Colon (tissue), 2 donors: ENCODE results near the gene AP3S1.
"Not testable (repeated sequence)": the region's sequence is repeated elsewhere in the genome, so short reads cannot be mapped to it uniquely, and the experiment has no call there.

ENCODE experiments used
- FAIRE-seq: peaks from 2 replicates; lab custom pipeline; 2012; peaks lifted over from hg19 to GRCh38; lab: Jason Lieb, UNC
- donor health status: control.
- donor health status: control.

Gene AP3S1

DNA sequence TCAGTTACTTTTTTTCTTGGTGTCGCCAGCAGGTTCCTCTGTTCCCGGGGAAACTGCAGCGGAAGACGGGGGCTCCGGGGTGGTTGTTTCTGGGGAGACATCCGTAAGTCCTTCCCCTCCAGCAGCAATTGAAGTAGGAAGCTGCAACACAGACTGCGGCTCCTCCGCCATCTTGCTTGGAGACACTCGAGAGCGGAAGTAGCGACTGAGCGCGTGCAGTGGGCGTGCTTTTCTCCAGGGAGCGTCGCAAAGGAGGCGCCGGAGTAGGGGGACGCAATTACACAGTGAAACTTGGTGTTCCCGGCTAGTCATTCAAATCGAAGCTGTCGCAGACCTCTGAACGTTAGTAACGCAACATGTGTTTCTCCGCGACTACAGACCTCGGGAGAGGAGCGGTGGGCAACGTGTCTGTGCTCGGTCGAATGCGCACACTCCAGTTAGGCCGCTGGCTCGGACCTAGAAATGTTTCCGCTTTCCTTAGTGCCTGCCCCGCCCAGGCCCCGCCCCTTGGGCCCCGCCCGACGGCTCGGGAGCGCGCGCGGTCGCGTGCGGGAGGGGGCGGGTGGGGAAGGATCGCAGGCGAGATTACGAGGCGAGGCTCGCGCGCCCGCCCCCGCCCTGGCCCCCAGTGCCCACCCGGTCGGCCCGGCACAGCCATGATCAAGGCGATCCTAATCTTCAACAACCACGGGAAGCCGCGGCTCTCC lies at the start of gene AP3S1, which contains the start of gene ATG12:
Gene AP3S1, plus strand, starts transcription at position 554 of the 707 bp plus-strand sequence. Its CDS starts 103 bp downstream, at position 657.
Gene ATG12, minus strand, starts transcription at position 184 of the 707 bp plus-strand sequence. Its CDS starts 13 bp downstream, at position 171.
- FAIRE-seq = no peak

DNA sequence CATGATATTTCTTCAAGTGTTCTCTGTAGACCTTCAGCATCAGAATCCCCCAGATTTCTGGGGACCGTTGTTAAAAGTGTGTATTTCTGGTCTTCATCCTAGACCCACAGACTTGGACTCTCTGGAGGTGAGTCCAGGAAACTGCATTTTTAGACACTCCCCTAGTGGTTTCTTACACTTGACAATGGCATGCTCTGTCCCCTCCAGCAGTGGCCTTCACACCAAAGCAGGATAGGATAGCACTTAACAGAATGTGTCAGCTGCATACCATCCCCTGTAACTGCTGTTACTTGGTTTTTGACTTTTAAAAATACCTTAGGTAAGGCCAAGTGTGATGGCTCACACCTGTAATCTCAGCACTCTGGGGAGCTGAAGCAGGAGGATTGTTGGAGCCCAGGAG lies 46.0 kb upstream of the AP3S1 start:
- no peak for FAIRE-seq

DNA sequence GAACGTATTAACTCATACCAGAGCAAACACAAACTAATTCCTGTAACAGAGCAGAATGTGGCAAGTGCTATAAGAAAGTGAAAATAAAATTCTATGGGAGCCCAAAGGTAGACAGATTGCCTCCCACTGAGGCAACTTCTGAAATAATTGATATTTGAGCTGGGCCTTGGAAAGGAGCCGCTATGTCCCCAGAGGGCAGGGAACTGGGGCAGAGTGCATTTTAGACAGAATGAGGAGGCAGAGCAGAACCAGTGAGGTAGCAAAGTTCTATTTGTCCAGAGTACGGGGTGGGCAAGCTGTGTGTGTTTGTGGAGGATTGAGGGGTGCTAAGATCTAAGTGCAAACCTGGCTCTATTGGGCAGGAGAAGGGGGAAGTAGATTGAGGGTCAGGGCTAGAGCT lies 45.1 kb upstream of the AP3S1 start:
- no peak for FAIRE-seq

GRCh38 chr5:115798252-115798651 lies 43.5 kb upstream of the AP3S1 start:
- FAIRE-seq = no peak

- FAIRE-seq = no peak
These were observed 41.6 kb upstream of the AP3S1 start for GRCh38 chr5:115800108-115800507.

- no peak for FAIRE-seq
These were observed 40.6 kb upstream of the AP3S1 start for GRCh38 chr5:115801152-115801551.

DNA sequence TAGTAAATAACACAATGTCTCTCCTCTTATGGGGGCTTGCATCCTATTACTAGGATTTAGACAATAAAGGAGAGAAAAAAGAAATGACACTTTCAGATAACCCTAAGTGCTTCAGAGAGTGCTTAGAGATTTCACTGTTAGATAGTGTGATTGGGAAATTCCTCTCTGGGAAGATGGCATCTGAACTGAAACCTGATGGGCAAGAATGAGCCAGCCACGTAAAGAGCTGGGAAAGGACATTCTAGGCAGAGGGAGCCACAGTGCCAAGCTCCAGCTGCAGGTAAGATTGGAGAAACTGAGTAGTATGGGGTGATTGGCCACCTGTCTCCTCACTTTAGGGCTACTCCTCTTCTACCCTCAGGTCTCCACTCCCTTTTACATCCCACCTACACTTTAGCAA lies 39.8 kb upstream of the AP3S1 start:
- no peak for FAIRE-seq

DNA sequence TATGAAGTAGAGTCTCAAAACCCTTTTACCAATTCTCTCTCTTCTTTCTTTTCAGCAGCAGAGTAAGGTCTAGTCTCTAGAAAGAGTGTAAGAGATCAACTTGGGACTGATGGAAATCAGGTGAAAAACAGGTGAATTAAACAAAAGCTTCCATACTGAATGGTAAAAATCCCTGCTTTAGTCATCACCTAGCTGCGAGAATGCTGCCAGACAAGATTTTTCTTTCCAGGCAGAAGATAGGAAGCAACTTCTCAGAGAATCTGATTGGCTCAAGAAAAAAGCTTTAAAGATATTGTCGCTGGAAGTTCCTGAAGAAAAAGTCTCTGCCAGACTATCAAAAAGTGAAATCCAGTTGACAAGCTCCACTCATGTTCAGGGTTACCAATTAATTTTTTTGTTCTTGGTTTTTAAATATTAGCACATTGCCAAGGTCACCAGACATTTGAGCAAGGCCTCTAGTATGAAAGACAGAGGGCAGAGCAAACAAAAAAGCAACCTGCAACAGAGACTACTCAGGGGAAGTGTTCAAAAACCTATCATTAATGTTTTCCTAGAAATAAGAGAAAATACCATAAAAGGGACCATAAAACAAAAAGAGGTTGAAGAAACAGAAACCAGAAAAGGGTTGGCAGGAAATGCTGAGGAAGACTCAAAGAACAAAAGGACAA lies 34.6 kb upstream of the AP3S1 start:
- FAIRE-seq = no peak

GRCh38 chr5:115807654-115808052 lies 34.1 kb upstream of the AP3S1 start:
- no peak for FAIRE-seq

- not testable (repeated sequence) for FAIRE-seq
These were observed 33.7 kb upstream of the AP3S1 start for GRCh38 chr5:115808066-115808465.

GRCh38 chr5:115809946-115810345 lies 31.8 kb upstream of the AP3S1 start:
- no peak for FAIRE-seq

GRCh38 chr5:115810761-115811160 lies 31.0 kb upstream of the AP3S1 start:
- no peak for FAIRE-seq

- no peak for FAIRE-seq
These were observed 30.3 kb upstream of the AP3S1 start for GRCh38 chr5:115811406-115811805.

DNA sequence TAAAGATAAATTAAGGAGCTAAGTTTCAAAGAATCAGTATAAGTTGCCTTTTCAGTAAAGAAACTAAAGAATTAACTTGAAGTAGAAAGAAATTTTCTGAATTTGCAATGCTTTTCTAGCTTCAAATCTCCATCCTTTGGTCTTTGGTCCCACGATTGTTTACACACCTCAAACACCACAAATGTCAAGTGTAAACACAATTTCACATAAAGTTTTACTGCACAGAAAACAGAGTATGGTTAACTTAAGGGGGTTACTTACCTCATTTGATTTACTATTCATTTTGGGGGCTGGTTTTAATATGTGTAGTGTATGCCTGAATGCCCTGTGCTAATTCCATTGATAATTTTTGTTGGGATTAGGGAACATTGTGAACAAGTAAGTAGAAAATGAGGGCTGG lies 29.4 kb upstream of the AP3S1 start:
- no peak for FAIRE-seq

DNA sequence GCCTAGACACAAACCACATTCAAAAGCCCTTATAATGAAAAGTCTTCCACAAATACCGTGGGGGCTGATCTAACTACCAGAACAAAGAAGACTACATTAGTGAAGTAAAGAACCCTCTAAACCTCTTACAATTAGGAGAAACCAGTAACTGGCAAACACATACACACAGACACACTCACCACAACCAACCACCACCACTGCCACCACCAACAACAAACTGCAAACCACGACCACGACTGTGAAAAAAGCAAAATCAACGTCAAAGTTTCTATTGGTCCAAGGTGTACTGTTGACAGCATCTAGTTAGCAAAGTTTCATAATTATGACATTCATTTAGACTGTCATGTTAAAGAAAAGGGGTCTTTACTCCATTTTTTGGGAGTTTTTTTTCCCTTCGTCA lies 28.0 kb upstream of the AP3S1 start:
- FAIRE-seq = no peak

- no peak for FAIRE-seq
These were observed 26.6 kb upstream of the AP3S1 start for GRCh38 chr5:115815006-115815692.

DNA sequence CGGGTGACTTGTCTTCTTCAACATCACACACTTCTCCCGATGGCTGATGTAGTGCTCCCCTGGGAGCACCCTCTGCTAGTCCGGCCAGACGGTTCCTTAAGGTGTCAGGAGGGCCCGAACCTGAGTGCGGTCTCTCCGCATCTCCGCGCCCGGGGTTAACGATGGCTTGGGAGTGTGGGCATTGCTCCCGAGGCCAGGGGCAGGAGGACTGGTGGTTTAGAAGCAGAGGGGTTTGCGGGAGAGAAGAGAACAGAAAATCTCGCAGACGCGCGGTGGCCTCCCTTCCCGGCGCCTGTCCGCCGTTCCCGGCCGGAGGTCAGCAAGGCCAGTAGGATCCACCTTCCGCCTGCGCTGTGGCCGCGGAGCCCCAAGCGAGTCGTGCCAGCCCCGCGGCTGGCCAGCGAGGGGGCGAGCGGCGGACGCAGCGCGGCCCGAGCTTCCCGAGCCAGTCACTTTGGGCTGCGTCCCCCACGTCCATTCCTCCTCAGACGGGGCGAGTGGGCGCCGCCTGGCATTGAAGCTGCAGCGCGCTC lies 26.0 kb upstream of the AP3S1 start:
- FAIRE-seq = no peak

- FAIRE-seq = no peak
These were observed 25.3 kb upstream of the AP3S1 start, which contains the start of gene CDO1 for GRCh38 chr5:115816226-115817081. Gene CDO1 (minus strand): TSS chr5:115816659. CDS start chr5:115816397, 262 bp downstream.

DNA sequence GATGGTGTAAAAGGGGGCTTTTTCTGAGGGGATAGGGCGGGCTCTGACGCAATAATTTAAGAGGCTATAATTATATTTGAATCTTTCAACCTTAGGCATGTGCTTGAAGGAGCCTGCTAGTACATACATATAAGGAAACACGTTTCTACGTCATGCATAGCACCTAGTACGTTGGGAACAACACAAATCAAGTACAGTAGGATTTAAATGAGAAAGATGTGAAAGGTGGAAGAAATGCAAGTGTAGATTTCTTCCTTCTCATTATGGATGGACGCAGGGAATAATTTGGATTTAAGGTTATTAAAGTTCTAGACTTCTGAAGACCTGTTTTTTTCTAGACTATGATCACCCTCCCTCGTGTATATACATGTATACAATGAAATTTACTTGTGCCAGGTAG lies 24.3 kb upstream of the AP3S1 start:
- FAIRE-seq = no peak

DNA sequence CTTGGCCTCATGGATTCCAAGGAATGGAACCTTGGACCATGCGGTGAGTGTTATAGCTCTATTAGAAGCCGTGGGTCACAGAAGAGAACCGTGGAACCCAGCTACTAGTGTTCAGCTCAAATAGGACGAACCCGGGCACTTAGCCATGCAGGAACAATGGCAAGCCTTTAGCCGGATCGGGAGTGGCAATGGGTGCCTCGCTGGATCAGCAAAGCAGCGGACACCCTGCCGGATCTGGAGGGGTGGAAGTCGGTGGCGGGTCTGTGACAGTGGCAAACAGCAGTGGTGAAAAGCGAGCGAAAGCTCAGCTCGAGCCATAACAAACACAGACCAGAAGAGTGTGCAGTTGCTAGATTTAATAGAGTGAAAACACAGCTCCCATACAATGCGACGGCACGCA lies 22.9 kb upstream of the AP3S1 start:
- FAIRE-seq = no peak

DNA sequence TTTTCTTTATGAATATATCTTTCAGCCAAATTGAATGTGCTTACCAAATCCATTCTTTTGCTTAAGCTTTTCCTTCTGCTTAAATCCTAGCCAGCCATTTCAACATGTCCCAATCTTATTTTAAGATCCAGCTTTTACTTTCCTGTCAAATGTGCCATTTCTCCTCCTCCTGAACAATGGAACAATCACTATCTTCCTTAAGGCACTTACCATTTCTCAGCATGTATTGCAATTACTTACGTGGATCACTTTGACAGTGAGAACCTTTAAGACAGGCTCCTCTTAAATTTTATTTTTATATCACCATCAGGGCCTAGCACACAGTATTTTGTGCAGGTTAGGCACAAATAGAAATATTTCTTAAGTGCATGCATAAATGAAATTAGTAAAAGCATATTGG lies 20.9 kb upstream of the AP3S1 start:
- no peak for FAIRE-seq

DNA sequence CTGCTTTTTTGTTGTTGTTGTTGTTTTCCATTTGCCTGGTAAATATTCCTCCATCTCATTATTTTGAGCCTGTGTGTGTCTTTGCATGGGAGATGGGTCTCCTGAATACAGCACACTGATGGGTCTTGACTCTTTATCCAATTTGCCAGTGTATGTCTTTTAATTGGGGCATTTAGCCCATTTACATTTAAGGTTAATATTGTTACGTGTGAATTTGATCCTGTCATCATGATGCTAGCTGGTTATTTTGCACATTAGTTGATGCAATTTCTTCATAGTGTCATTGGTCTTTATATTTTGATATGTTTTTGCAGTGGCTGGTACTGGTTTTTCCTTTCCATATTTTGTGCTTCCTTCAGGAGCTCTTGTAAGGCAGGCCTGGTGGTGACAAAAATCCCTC lies 16.8 kb upstream of the AP3S1 start:
- not testable (repeated sequence) for FAIRE-seq
